GM21825 (cell line): Measurements from ENCODE around the gene LRRC32.

Source experiments
- ATAC-seq: cut with Tn5 transposase; IDR thresholded peaks from one replicate; pipeline ENCODE4 v1.9.1; 2021; ENCODE audit warnings: mild to moderate bottlenecking, moderate library complexity; ENCODE audit not compliant: unreplicated experiment

The LRRC32 gene

GRCh38 chr11:76680518-76681425, 10.2 kb upstream of the LRRC32 start:
- no peak for ATAC-seq

- ATAC-seq: no peak
These were observed 7.8 kb upstream of the LRRC32 start for GRCh38 chr11:76678321-76678720.

GRCh38 chr11:76677458-76677765, 6.9 kb upstream of the LRRC32 start:
- no peak for ATAC-seq

- no peak for ATAC-seq
These were observed 6.3 kb upstream of the LRRC32 start for GRCh38 chr11:76676636-76677457.

GRCh38 chr11:76674517-76675400, 4.2 kb upstream of the LRRC32 start:
- peak; percentile 39 for ATAC-seq

- no peak for ATAC-seq
These were observed 2.9 kb upstream of the LRRC32 start for GRCh38 chr11:76673176-76674142.

- peak; percentile 58 for ATAC-seq
These were observed 2.1 kb upstream of the LRRC32 start for GRCh38 chr11:76672431-76673175.

GRCh38 chr11:76671626-76672309, 1.2 kb upstream of the LRRC32 start:
- no peak for ATAC-seq

GRCh38 chr11:76671237-76671592, 668 bp upstream of the LRRC32 start:
- ATAC-seq: no peak

- no peak for ATAC-seq
These were observed 554 bp downstream of the LRRC32 start for GRCh38 chr11:76669901-76670484.

- ATAC-seq: no peak
These were observed 2.0 kb downstream of the LRRC32 start for GRCh38 chr11:76668362-76669155.

- ATAC-seq: no peak
These were observed 2.7 kb downstream of the LRRC32 start for GRCh38 chr11:76667856-76668255.

GRCh38 chr11:76667271-76667818, 3.2 kb downstream of the LRRC32 start:
- ATAC-seq: no peak

GRCh38 chr11:76666830-76667229, 3.7 kb downstream of the LRRC32 start:
- ATAC-seq: no peak

- ATAC-seq: peak; percentile 54
These were observed 4.1 kb downstream of the LRRC32 start for GRCh38 chr11:76666408-76666807.

- ATAC-seq: no peak
These were observed 4.6 kb downstream of the LRRC32 start for GRCh38 chr11:76665921-76666351.

GRCh38 chr11:76665172-76665571, 5.4 kb downstream of the LRRC32 start:
- ATAC-seq: peak; percentile 15
